AG04450 (cell line): ENCODE data around the gene ABLIM1. TPM values are rescaled to one million over a fixed set of nuclear protein-coding genes. Genes with fewer than 3 reads are reported as not detected.

ENCODE experiments used
- CTCF ChIA-PET: fragments of 300-600, 350-600 bp; formaldehyde crosslinking; extraction: SDS; loops from one replicate; lab custom pipeline; 2022; ENCODE audit warnings: antibody characterized with exemption, inconsistent platforms; lab: Charles Lee
- POLR2A ChIA-PET: fragments of 350-600 bp; formaldehyde crosslinking; extraction: SDS; loops from one replicate; lab custom pipeline; 2021; ENCODE audit warnings: antibody characterized with exemption, inconsistent platforms; lab: Yijun Ruan, JAX
- DNase-seq: peaks from one replicate; pipeline ENCODE4 v3.0.0-alpha.2; 2011; ENCODE audit warnings: low read depth, low spot score
- H3K27ac ChIP-seq: one replicate; pipeline ENCODE4 v1.5.1; 2012; ENCODE audit warnings: low read depth, low read length, control low read depth
- H3K27me3 ChIP-seq: one replicate; pipeline ENCODE4 v1.6.0; 2012; ENCODE audit warnings: low read length; ENCODE audit not compliant: control insufficient read depth, insufficient read depth
- H3K4me3 ChIP-seq: 2 replicates; pipeline ENCODE4 v1.5.1; 2011; ENCODE audit warnings: mild to moderate bottlenecking, low read depth, low read length, control low read depth
- H3K9me3 ChIP-seq: 2 replicates; pipeline ENCODE4 v1.5.1; 2012; ENCODE audit warnings: low read length; ENCODE audit not compliant: control insufficient read depth, insufficient read depth
- polyA plus RNA-seq: library from polyadenylated mRNA; depleted of rRNA; stranded (reverse); fragments of >200 nt; gene quantifications from 2 replicates; pipeline ENCODE4 v1.2.3, GENCODE V29; 2011
- TF ChIP-seq, protein P1 (sequence below): IDR thresholded peaks from 2 replicates; pipeline ENCODE4 v1.5.1; 2011; ENCODE audit warnings: low read depth, low read length, control low read depth, inconsistent platforms

ABLIM1 gene
- polyA plus RNA-seq, 1 experiment = 6.4 TPM

DNA sequence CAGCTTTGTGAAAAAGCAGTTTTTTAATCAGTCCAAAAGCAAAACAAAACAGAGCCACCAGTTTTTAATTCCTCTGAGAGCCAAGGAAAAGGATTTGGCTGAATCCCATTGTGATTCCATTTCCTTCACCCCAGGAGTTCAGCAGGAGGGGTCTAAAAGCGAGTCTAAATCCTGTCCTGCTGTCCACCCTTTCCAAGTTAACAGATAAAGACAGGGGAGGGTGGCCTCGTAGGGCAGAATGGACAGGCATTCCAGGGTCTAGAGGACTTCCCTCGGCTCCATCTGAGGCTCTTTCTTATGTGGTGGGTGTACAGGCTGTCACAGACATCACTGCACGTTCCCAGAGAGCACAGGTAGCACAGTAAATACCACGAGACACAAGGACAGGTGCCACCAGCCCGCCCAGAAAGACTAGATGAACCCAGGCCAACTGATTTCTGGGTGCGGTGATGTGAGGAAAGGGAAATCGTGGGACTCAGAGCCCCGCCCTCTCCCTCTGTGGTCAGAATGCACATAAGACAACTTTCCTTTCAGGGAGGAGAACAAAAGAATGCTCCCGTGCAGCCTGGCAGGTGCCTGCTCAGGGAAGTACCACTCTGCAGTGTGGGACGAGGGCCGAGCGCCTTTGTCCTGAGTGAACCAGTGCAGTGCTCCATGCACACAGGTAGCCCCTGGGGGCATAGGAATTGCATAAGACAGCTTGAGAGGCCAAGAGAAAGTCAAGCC is 119.7 kb downstream of the ABLIM1 start:
- no peak for DNase-seq
- Histone ChIP-seq H3K27ac (no peak overlapping the region), H3K27me3 (peaks cover 61% of the 10 kb centered on the region), H3K4me3 (no peak overlapping the region), H3K9me3 (peaks cover 5% of the 10 kb centered on the region; the same call in 1 of the 2 replicates)
- POLR2A ChIA-PET = no interaction called here
- CTCF ChIA-PET = interaction anchor here (1.5 kb wide), 1 partner anchor 12 kb away, joined by 9 read pairs; no protein-coding TSS in a partner anchor
- TF ChIP-seq, protein P1, sequence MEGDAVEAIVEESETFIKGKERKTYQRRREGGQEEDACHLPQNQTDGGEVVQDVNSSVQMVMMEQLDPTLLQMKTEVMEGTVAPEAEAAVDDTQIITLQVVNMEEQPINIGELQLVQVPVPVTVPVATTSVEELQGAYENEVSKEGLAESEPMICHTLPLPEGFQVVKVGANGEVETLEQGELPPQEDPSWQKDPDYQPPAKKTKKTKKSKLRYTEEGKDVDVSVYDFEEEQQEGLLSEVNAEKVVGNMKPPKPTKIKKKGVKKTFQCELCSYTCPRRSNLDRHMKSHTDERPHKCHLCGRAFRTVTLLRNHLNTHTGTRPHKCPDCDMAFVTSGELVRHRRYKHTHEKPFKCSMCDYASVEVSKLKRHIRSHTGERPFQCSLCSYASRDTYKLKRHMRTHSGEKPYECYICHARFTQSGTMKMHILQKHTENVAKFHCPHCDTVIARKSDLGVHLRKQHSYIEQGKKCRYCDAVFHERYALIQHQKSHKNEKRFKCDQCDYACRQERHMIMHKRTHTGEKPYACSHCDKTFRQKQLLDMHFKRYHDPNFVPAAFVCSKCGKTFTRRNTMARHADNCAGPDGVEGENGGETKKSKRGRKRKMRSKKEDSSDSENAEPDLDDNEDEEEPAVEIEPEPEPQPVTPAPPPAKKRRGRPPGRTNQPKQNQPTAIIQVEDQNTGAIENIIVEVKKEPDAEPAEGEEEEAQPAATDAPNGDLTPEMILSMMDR = no peak

DNA sequence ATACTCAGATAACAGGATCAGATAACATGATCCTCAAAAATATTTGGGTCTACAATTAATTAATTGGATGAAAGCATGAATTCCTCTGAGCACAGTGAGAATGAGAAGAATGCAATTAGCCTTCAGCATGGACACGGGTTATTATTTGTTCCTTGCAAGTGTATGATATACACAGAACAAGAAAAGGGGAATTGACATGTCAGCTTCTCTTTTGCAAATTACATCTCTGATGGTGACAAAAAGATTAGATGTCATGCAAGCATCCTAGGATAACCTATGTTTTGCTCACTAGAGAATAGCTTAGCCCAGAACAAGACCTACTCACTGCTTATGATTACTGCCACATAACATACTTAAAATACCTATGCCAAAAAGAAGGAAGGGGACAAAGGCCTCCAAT is 120.3 kb downstream of the ABLIM1 start:
- DNase-seq = no peak
- POLR2A ChIA-PET = no interaction called here
- peaks cover 5% of the 10 kb centered on the region; the same call in 1 of the 2 replicates for H3K9me3 ChIP-seq
- no peak overlapping the region for H3K27ac ChIP-seq
- CTCF ChIA-PET = no interaction called here
- H3K4me3 ChIP-seq = no peak overlapping the region
- TF ChIP-seq, protein P1 = no peak
- peaks cover 60% of the 10 kb centered on the region for H3K27me3 ChIP-seq

DNA sequence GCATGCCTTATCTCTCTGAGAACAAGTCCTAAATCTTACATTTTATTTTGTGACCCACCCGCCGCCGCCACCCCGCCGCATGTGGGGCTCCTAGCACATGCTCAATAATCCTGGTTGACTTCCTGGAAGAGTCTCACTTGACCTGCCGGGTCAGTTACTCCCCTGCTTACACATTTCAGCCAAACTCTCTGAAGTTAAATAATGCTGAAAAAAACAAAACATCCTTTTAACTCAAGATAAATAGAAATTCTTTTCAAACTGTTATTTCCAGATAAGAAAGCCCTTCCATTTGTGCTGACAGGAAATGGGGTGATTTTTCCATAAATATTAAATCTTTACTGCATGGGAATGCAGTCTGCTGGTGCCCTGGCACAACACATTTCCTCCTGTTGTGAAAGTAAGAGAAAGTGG is 123.5 kb downstream of the ABLIM1 start:
- ChIA-PET CTCF (no interaction called here), POLR2A (no interaction called here)
- TF ChIP-seq, protein P1 = no peak
- DNase-seq = no peak
- Histone ChIP-seq H3K9me3 (peaks cover 5% of the 10 kb centered on the region; the same call in 1 of the 2 replicates), H3K27ac (no peak overlapping the region), H3K27me3 (peaks cover 46% of the 10 kb centered on the region), H3K4me3 (no peak overlapping the region)

DNA sequence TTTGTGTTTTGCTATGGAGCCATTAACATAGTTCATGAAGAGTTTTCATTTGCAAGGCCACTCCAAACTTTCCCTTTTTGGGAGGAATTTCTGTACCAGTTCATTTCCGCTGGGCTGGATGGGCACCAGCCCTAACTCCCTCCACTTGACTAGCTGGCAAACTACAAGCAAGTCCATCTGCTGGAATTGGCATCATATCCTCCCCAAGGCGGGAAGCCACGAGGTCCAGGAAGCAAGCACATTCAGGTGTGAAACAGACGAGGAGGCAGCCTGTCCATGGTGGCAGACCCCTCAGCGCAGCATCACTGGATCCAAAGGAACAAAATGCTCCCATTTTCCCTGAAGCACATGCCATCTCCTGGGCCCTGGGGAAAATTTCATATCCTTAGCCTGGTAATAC is 125.8 kb downstream of the ABLIM1 start:
- CTCF ChIA-PET = interaction anchor here (0.5 to 1.9 kb wide), 3 partner anchors 15 to 61 kb away, joined by 3 to 7 read pairs (median 4); no protein-coding TSS in a partner anchor
- H3K4me3 ChIP-seq = no peak overlapping the region
- no peak overlapping the region for H3K27ac ChIP-seq
- TF ChIP-seq, protein P1 = no peak
- POLR2A ChIA-PET = no interaction called here
- DNase-seq = no peak
- peaks cover 33% of the 10 kb centered on the region for H3K27me3 ChIP-seq
- H3K9me3 ChIP-seq = peaks cover 5% of the 10 kb centered on the region; the same call in 1 of the 2 replicates

DNA sequence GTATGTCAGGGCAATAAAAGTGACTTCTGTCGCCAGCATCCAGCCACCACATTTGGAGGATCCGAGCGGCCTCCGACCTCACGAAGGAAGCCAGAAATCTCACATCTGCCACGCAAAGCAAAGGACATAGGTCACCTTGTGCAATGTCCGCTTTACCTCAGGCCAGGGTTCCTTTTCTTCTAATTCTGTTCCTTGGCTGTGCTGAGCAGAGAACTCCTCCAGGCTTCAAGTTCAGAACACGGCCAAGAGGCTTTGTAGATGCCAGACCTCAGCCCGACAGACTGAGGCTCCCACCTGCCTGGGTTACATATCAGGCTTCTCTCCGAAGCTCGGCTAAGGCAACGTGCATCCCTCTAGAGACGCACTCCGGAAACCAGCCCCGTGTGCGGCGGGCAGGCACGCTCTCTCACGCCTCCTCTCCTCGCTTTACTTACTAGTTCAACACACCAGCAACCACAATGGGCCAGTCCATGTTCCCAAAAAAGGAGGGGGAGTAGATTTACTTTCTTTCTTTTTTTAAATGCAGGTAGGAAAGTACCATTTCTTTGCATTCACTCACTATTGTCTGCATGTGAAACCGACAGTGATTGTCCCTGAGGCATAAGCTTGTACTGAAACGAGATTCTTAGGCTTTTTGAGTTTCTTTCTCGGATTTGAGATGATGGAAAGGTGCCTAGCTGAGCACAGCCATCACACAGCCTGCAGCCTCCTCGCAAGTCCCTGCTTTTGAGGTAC is 131.4 kb downstream of the ABLIM1 start:
- POLR2A ChIA-PET = interaction anchor here (0.5 kb wide), 1 partner anchor 359 kb away, joined by 3 read pairs; no protein-coding TSS in a partner anchor
- Histone ChIP-seq H3K4me3 (peak overlapping the region; percentile 29), H3K27me3 (peaks cover 17% of the 10 kb centered on the region), H3K9me3 (no peaks in the 10 kb centered on the region), H3K27ac (no peak overlapping the region)
- DNase-seq = no peak
- TF ChIP-seq, protein P1 = no peak
- CTCF ChIA-PET = interaction anchor here (1.1 to 2.7 kb wide), 5 partner anchors 55 to 353 kb away, joined by 3 to 10 read pairs (median 4); no protein-coding TSS in a partner anchor
